HG02884 (cell line): ENCODE data around the gene ITPR2.
"Not testable (repeated sequence)": the region's sequence is repeated elsewhere in the genome, so short reads cannot be mapped to it uniquely, and the experiment has no call there.

Source experiments
- ATAC-seq: cut with Tn5 transposase; IDR thresholded peaks from one replicate; pipeline ENCODE4 v1.9.1; 2021; ENCODE audit warnings: mild to moderate bottlenecking, moderate library complexity; ENCODE audit not compliant: unreplicated experiment

The ITPR2 gene

GRCh38 chr12:26680727-26681455 lies 152.1 kb downstream of the ITPR2 start:
- ATAC-seq, result no peak

- ATAC-seq, result no peak
Measured at GRCh38 chr12:26678697-26679660, 154.0 kb downstream of the ITPR2 start.

DNA sequence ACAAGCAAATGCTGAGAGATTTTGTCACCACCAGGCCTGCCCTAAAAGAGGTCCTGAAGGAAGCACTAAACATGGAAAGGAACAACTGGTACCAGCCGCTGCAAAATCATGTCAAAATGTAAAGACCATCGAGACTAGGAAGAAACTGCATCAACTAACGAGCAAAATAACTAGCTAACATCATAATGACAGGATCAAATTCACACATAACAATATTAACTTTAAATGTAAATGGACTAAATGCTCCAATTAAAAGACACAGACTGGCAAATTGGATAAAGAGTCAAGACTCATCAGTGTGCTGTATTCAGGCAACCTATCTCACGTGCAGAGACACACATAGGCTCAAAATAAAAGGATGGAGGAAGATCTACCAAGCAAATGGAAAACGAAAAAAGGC lies 161.5 kb downstream of the ITPR2 start:
- not testable (repeated sequence) for ATAC-seq

GRCh38 chr12:26668847-26669246 lies 164.1 kb downstream of the ITPR2 start:
- ATAC-seq, result no peak

- ATAC-seq, result no peak
Measured at GRCh38 chr12:26668230-26668629, 164.8 kb downstream of the ITPR2 start.

- no peak for ATAC-seq
Measured at GRCh38 chr12:26666286-26666685, 166.7 kb downstream of the ITPR2 start.

DNA sequence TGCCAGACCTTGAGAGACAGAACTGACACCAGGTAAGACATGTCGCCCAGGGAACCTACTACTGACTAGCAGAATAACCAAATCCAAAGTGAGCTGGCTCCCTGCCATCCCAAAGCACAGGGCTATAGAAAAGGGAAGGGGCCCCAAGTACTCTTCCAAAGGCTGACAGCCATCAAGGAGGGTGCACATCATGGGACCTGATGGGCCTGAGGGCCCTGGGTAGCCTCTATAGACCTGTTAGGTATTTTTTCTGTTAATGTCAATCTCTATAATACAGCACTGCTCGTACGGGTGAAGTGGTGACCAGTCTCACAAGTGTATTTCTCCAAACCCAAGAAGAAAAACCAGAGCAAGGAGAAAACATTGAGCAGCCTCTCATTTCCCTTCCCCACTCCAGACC lies 171.6 kb downstream of the ITPR2 start:
- no peak for ATAC-seq

GRCh38 chr12:26659930-26660329 lies 173.1 kb downstream of the ITPR2 start:
- no peak for ATAC-seq

GRCh38 chr12:26658991-26659390 lies 174.0 kb downstream of the ITPR2 start:
- ATAC-seq, result no peak

GRCh38 chr12:26654623-26655022 lies 178.4 kb downstream of the ITPR2 start:
- ATAC-seq, result no peak

GRCh38 chr12:26651566-26652188 lies 181.3 kb downstream of the ITPR2 start:
- no peak for ATAC-seq

GRCh38 chr12:26651036-26651435 lies 182.0 kb downstream of the ITPR2 start:
- no peak for ATAC-seq

DNA sequence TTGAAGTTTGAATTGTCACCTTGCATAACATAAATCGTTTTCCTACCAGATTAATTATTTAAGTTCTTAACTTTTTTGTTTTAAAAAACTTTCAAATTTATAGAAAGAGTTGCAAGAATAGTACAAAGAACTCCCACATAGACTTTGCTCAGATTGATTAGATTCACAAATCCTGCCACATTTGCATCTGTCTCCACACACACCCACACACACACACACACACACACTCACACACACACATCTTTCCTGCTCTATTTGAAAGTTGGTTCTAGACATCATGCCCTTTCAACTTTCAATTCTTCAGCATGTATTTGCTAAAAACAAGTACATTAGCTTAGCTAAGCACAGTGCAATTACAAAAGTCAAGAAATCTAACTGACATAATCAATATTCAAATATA lies 184.0 kb downstream of the ITPR2 start:
- ATAC-seq, result no peak

GRCh38 chr12:26648584-26648983 lies 184.4 kb downstream of the ITPR2 start:
- ATAC-seq, result no peak

GRCh38 chr12:26648066-26648465 lies 184.9 kb downstream of the ITPR2 start:
- no peak for ATAC-seq

GRCh38 chr12:26647088-26647487 lies 185.9 kb downstream of the ITPR2 start:
- ATAC-seq, result no peak

DNA sequence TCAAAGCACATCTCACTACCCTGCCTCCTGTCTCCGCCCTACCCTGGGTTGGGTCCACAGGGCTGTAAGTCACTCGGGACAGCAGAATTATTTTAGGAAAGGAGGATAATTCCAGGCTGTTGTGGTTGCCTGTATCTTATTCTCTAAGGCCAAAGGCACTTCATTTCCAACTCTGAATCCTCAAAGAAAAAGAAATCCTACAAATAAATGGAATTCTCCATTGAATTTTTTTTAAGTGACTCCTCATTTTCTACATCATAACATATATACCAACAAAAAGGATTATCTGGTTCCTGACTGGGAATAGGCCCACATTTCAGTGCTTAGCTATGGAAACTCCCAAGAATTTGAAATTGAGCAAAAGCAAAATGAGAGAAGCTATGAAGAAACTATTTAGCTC lies 186.4 kb downstream of the ITPR2 start:
- ATAC-seq, result no peak

DNA sequence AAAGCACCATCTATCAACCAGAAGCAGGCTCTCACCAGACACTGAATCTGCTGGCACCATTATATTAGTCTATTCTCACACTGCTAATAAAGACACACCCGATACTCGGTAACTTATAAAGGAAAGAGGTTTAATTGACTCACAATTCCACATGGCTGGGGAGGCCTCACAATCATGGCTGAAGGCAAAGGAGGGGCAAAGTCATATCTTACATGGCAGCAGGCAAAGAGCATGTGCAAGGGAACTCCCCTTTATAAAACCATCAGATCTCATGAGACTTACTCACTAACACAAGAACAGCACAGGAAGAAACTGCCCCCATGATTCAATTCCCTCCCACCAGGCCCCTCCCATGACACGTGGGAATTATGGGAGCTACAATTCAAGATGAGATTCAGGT lies 188.6 kb downstream of the ITPR2 start:
- not testable (repeated sequence) for ATAC-seq

GRCh38 chr12:26643532-26644315 lies 189.3 kb downstream of the ITPR2 start:
- ATAC-seq, result no peak

DNA sequence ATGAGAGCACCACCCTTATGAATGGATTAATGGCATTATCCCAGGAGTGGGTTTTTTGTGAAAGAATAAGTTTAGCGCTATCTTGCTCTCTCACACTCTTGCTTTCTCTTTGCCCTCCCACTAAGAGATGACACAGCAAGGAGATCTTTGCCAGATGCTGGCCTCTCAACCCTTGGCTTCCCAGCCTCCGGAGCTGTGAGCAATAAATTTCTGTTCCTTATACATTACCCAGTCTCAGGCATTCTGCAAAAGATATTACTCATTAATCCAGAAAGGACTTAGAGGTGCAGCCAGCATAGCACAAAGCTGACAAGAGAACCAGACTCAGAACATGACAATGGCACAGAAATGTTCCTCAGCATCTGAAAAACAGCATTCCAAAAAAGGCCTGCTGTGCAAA lies 190.6 kb downstream of the ITPR2 start:
- no peak for ATAC-seq
